ENCODE results near the gene NAA38. TPM values are rescaled to one million over a fixed set of nuclear protein-coding genes. Genes with fewer than 3 reads are reported as not detected.
"Not testable (repeated sequence)": the region's sequence is repeated elsewhere in the genome, so short reads cannot be mapped to it uniquely, and the experiment has no call there.

NAA38 gene
- total RNA-seq, 1 donor from 2014 or later = 120 TPM

GRCh38 chr17:7824021-7824924, 33.1 kb downstream of the NAA38 start:
- no peak for DNase-seq (ENCODE audit: low read depth, low spot score)

GRCh38 chr17:7823581-7824001, 33.8 kb downstream of the NAA38 start:
- DNase-seq (ENCODE audit: low read depth, low spot score) = no peak

- DNase-seq (ENCODE audit: low read depth, low spot score) = no peak
Observed at GRCh38 chr17:7822126-7822525, 35.2 kb downstream of the NAA38 start.

GRCh38 chr17:7820231-7820630, 37.1 kb downstream of the NAA38 start:
- DNase-seq (ENCODE audit: low read depth, low spot score) = no peak

GRCh38 chr17:7818746-7819645, 38.4 kb downstream of the NAA38 start:
- no peak for DNase-seq (ENCODE audit: low read depth, low spot score)

GRCh38 chr17:7818026-7818425, 39.3 kb downstream of the NAA38 start:
- no peak for DNase-seq (ENCODE audit: low read depth, low spot score)

- DNase-seq (ENCODE audit: low read depth, low spot score) = no peak
Observed at GRCh38 chr17:7817643-7817964, 39.8 kb downstream of the NAA38 start.

- DNase-seq (ENCODE audit: low read depth, low spot score) = no peak
Observed at GRCh38 chr17:7816926-7817642, 40.3 kb downstream of the NAA38 start.

GRCh38 chr17:7814969-7815368, 42.4 kb downstream of the NAA38 start:
- DNase-seq (ENCODE audit: low read depth, low spot score) = no peak

GRCh38 chr17:7811251-7811650, 46.1 kb downstream of the NAA38 start:
- DNase-seq (ENCODE audit: low read depth, low spot score) = no peak

GRCh38 chr17:7809791-7810343, 47.5 kb downstream of the NAA38 start:
- not testable (repeated sequence) for DNase-seq (ENCODE audit: low read depth, low spot score)

- no peak for DNase-seq (ENCODE audit: low read depth, low spot score)
Observed at GRCh38 chr17:7809086-7809790, 48.1 kb downstream of the NAA38 start.

- no peak for DNase-seq (ENCODE audit: low read depth, low spot score)
Observed at GRCh38 chr17:7807206-7807605, 50.2 kb downstream of the NAA38 start.

Other genes with a start within 250 kb of the NAA38 start
- gene FXR2, start 242.7 kb downstream of the NAA38 start, total RNA-seq = 44.4 and 46.0 TPM in 2 replicates
- gene SAT2, start 229.7 kb downstream of the NAA38 start, total RNA-seq = 21.2 and 25.1 TPM in 2 replicates
- 0.13 TPM in 1 of 2 replicates, not detected in the other for gene SHBG, start 227.4 kb downstream of the NAA38 start, total RNA-seq
- gene ATP1B2, start 206.6 kb downstream of the NAA38 start, total RNA-seq = not detected in 2 replicates
- gene TP53, start 170.1 kb downstream of the NAA38 start, total RNA-seq = 50.9 and 53.7 TPM in 2 replicates
- gene WRAP53, start 169.1 kb downstream of the NAA38 start, total RNA-seq = 9.6 and 13.7 TPM in 2 replicates
- gene EFNB3, start 152.4 kb downstream of the NAA38 start, total RNA-seq = 0.07 and 0.40 TPM in 2 replicates
- gene DNAH2, start 139.8 kb downstream of the NAA38 start, total RNA-seq = under 0.01 and 0.07 TPM in 2 replicates
- 2.0 and 3.1 TPM in 2 replicates for gene KDM6B, start 23.3 kb downstream of the NAA38 start, total RNA-seq
- 5.8 and 19.8 TPM in 2 replicates for gene TMEM88, start 2.5 kb downstream of the NAA38 start, total RNA-seq
- 9.8 and 13.2 TPM in 2 replicates for gene CYB5D1, start 444 bp upstream of the NAA38 start, total RNA-seq
- gene CHD3, start 31.2 kb upstream of the NAA38 start, total RNA-seq = 144 and 220 TPM in 2 replicates
- 0.86 and 1.2 TPM in 2 replicates for gene RNF227, start 58.7 kb upstream of the NAA38 start, total RNA-seq
- 0.20 and 0.32 TPM in 2 replicates for gene KCNAB3, start 72.3 kb upstream of the NAA38 start, total RNA-seq
- 43.6 and 62.4 TPM in 2 replicates for gene TRAPPC1, start 74.4 kb upstream of the NAA38 start, total RNA-seq
- 17.9 and 23.7 TPM in 2 replicates for gene CNTROB, start 74.6 kb upstream of the NAA38 start, total RNA-seq
- not detected in 2 replicates for gene GUCY2D, start 145.1 kb upstream of the NAA38 start, total RNA-seq
- gene ALOX15B, start 181.5 kb upstream of the NAA38 start, total RNA-seq = not detected in 2 replicates
- not detected in 2 replicates for gene ALOX12B, start 230.2 kb upstream of the NAA38 start, total RNA-seq

All from pulmonary artery endothelial cell (primary cell).